GM23248 (cell line): ENCODE data around the gene TNFAIP8L3.

Experiments
- EZH2 ChIP-seq: fragments of 200-600 bp; sonication (generic); IDR thresholded peaks from 2 replicates; pipeline ENCODE4 v1.6.1; 2018; ENCODE audit warnings: antibody characterized with exemption, mild to moderate bottlenecking; ENCODE audit not compliant: insufficient read depth, poor library complexity, severe bottlenecking
- EZH2phosphoT487 ChIP-seq: fragments of 200-600 bp; sonication (generic); IDR thresholded peaks from 2 replicates; pipeline ENCODE4 v1.6.1; 2018; ENCODE audit warnings: antibody characterized with exemption, moderate library complexity, mild to moderate bottlenecking, low read depth; ENCODE audit not compliant: insufficient read depth

DNA sequence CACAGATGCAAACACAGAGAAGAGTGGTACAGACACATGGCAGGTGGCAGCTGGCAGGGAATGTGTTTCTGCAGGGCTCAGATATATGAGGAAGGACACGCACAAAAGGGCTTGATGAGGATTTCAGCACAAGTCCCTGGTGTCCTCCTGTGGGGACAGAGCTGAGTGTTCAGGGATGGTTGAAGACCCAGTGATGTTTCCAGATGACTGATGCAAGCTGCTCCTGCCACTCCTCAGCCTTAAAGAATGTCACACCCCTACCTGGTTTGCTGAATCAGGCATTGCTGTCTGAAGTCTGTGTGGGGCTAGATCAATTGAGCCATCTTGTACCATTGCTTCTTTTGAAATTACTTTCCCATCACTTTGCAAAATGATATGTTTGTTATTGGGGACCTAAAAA, 40.2 kb downstream of the TNFAIP8L3 start:
- no peak for TF ChIP-seq EZH2phosphoT487
- no peak for TF ChIP-seq EZH2
